Activated CD4-positive, alpha-beta T cell treated with anti-CD3 and anti-CD28 coated beads, Interleukin-2, amount 50 U/mL, for 48 hours (primary cell): Measurements from ENCODE around the gene CD1E.
"Not testable (repeated sequence)": the region's sequence is repeated elsewhere in the genome, so short reads cannot be mapped to it uniquely, and the experiment has no call there.

Source experiments
- DNase-seq, 2 experiments: peaks; one replicate each; pipeline ENCODE4 v3.0.0-alpha.2; 2020

The CD1E gene

DNA sequence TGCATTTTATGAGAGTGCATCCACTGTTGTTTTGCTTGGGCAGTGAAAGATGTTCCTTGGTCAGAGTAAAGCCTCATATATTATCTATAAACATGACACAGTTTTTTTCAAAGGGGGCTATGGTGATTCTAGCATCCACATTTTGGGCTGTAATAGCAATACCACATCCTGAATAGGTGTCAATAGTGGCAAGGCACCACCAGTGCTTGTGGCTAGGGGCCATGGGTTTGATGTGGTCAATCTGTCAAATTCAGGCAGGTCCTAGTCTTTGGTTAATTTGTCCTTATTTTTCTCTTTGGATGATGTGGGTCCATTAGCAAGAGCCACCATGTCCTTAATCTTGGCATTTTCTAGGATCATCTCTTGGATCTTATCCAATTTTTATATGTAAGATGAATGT is 13.1 kb downstream of the CD1E start:
- no peak for DNase-seq

DNA sequence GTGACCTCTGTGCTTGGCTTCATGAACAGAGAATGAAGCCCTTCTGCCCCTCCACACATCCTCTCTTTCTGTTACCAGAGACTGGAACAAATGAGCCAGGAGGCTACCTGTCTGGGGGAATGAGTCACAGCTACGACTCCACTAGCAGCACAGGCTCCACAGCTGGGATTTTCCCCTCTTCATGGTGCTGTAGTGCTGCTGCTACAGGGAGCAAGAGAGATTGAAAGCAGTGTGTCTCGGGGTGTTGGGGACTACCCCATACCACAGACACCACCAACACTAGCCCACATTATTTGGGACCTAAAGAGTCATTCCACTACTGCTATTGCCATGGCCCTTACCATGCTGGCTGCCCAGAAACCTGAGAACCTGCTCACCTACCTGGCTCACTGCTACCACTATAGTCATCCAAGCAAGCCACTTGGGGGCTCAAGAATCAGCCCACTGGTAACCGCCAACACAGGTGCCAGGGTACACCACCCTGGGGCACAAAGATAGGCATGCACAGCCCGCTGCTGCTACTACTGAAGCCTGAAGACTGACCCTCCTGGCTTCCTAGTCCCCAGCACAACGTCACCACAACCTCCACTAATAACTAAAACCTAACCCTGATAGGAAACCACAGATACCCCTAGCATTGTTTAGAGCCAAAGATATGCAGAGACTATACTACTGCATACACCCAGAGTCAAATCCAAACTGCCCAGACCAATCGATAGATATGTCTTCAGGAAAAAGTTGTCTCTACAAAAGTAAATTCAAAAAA is 17.7 kb downstream of the CD1E start:
- peak; percentile 23 to 45 for DNase-seq

DNA sequence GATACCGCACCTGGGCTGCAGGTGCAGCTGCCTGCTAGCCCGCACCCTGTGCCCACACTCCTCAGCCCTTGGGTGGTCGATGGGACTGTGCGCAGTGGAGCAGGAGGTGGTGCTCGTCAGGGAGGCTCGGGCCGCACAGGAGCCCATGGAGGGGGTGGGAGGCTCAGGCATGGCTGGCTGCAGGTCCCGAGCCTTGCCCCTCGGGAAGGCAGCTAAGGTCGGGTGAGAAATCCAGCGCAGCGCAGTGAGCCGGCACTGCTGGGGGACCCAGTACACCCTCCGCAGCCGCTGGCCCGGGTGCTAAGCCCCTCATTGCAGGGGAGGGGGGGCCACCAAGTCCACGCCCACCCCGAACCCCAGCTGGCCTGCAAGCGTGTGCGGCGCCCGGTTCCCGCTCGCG is 20.4 kb downstream of the CD1E start:
- DNase-seq, result not testable (repeated sequence)

DNA sequence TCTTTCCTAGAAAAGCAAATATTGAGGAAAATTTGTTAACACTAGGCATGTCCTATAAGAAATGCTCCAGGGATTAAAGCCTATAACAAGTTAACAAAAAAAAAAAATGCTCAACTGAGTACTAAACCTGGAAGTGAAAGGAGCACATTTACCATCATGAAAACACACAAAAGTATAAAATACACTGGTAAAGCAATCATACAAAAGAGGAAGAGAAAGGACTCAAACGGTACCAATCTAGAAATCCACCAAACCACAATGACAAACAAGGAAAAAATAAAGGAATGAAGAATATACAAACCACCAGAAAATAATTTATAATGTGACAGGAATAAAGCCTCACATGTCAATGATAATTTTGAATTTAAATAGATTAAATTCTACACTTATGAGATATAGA is 21.2 kb downstream of the CD1E start:
- no peak for DNase-seq

DNA sequence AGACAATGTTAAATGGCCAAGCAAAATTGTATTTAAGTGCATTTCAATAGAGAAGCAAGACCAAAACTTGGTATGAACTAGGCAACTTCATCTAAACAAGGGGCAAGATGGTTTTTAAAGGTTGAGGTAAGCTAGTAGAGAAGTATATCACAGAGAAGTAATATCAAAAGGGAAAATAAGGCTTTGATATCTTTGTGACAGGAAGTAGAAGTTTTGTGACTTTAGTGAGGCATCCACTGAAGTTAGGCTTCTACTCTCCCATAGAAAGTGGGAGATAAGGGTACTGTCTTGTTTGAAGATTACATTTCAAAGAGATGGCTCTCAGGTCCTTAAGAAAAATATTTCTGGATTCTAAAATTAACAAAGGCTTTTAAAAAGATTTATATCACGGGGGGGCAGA is 36.6 kb downstream of the CD1E start:
- DNase-seq, result no peak

- no peak for DNase-seq
Measured at GRCh38 chr1:158391099-158391498, 37.4 kb downstream of the CD1E start.

GRCh38 chr1:158393476-158393875 is 39.8 kb downstream of the CD1E start:
- no peak for DNase-seq

DNA sequence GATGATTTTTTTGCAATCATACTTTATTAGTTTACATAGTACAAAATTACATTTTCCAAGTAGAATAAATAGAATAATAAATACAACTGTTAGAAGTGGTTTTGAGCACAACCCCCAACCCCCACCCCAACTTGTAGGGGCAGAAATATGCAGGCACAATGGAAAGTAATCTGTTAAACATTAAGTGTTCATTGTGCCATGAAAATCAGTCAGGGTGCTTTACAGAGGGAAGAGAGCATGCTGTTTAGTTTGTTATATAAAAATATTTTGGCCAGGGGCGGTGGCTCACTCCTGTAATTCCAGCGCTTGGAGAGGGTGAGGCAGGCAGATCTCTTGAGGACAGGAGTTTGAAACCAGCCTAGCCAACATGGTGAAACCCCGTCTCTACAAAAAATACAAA is 43.0 kb downstream of the CD1E start:
- no peak for DNase-seq

DNA sequence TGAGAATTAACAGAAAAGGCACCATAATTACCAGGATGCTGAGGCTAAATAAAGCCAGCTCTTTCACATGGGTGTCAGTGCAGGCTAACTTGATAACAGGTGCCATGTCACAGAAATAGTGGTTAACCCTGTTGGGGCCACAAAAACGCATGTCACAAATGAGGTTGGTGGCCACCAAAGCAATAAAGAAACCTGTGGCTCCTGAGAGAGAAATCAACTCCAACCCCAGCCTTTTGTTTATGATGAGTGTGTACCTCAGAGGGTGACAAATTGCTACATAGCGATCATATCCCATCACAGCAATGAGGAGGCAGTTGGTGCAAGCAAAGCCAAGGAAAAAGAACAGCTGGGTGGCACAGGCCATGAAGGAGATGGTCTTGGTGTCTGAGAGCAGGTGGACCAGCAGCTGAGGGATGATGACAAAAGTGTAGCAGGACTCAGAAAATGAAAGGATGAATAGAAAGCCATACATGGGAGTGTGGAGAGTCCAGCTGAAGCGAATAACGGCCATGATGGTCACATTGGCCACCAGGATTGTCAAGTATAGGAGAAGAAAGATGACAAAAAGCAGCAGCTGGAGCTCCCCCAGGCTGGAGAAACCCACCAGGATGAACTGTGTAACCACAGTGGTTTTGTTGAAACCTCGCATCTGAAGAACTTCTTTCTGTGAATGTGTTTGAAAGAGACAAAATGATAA is 45.3 kb downstream of the CD1E start, which contains the start of gene OR10T2:
Gene OR10T2, minus strand, starts transcription at position 649 of the 697 bp plus-strand sequence. Its CDS starts 0 bp downstream, at position 649.
- DNase-seq, result no peak

- DNase-seq, result no peak
Measured at GRCh38 chr1:158400871-158401270, 47.2 kb downstream of the CD1E start.

DNA sequence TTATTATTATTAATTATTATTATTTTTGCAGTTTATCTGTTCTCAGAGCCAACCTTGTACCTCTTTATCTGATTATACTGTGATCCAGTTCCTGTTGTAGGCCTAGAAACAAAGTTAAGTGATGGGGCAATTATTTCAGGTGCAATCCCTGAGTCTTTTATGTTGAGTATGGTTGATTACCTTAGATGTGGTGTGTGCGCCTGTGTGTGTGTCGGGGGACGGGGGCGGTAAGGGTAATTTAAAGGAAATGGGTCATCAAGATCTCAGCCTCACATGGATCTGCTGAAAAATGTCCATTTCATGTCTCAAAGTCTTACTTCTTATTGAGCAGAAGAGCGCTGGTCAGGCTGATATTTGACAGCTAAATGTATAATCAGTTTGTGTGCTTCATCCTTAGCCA is 53.4 kb downstream of the CD1E start:
- no peak for DNase-seq
